Endothelial cell (in vitro differentiated cells): ENCODE results near the gene PDE6B. TPM values are rescaled to one million over a fixed set of nuclear protein-coding genes. Genes with fewer than 3 reads are reported as not detected.

Source experiments
- DNase-seq: peaks from one replicate; pipeline ENCODE4 v3.0.0; 2021; ENCODE audit warnings: low spot score
- H3K27ac Mint-ChIP-seq: one replicate; pipeline ENCODE4 v1.8.0; 2021; ENCODE audit warnings: mixed read lengths, inconsistent platforms; ENCODE audit not compliant: unreplicated experiment
- H3K27me3 Mint-ChIP-seq: one replicate; pipeline ENCODE4 v1.8.0; 2021; ENCODE audit warnings: mild to moderate bottlenecking, moderate library complexity, mixed read lengths, inconsistent platforms; ENCODE audit not compliant: unreplicated experiment
- H3K36me3 Mint-ChIP-seq: one replicate; pipeline ENCODE4 v1.8.0; 2021; ENCODE audit warnings: mild to moderate bottlenecking, low read depth, mixed read lengths, inconsistent platforms; ENCODE audit not compliant: unreplicated experiment
- H3K4me1 Mint-ChIP-seq: one replicate; pipeline ENCODE4 v1.8.0; 2021; ENCODE audit warnings: mild to moderate bottlenecking, mixed read lengths, inconsistent platforms; ENCODE audit not compliant: unreplicated experiment
- H3K4me3 Mint-ChIP-seq: one replicate; pipeline ENCODE4 v1.8.0; 2021; ENCODE audit warnings: mild to moderate bottlenecking, mixed read lengths, inconsistent platforms; ENCODE audit not compliant: unreplicated experiment
- H3K9me3 Mint-ChIP-seq: one replicate; pipeline ENCODE4 v1.8.0; 2021; ENCODE audit warnings: mixed read lengths, inconsistent platforms; ENCODE audit not compliant: unreplicated experiment
- total RNA-seq: library from RNA; stranded (reverse); fragmentation: NEBNext Ultra II Directional; extraction: Animal tissue kit (Norgen Biotek cat#: 25700); gene quantifications from one replicate; pipeline ENCODE4 v1.2.1, GENCODE V29; 2021; ENCODE audit not compliant: unreplicated experiment
- TF ChIP-seq, protein P1 (sequence below): fragments of 200-600 bp; sonication (generic); IDR thresholded peaks from one replicate; pipeline ENCODE4 v1.5.0; 2021; ENCODE audit warnings: antibody characterized with exemption; ENCODE audit not compliant: unreplicated experiment

The PDE6B gene
- total RNA-seq, 1 donor from 2014 or later: 5.1 TPM

DNA sequence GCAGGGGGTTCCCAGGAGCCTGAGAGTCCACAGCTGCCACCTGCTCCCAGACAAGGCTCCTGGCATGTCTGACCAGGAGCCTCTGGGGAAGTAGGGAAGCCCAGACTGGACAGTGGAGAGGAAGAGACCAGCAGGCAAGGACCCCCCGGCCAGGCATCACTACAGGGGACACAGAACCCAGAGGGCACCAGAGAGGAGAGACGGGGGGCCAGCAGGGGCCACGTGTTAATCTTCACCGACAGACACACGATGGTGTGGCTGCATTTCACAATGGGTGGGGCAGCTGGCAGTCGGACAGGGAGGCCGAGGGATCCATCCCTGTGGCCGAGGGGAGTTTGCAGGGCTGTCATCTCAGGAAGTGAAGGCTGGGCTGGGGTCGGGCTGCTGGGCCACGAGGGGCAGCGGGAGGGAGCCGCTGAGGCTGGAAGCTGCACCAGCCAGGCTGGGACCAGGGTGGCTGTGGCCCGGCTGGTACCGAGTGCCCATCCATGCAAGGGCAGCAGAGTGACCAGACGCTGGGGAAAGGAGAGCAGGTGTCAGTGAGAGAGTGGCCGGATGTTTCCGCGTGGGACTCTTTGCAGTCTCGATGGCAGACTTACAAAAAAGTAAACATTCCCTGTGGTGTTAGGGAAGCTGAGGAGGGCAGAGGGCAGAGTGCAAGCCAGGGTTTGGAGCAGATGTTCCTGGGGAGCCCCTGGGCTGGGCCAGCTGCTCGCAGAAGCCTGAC, 4.7 kb downstream of the PDE6B start:
- no peak for DNase-seq
- Mint-ChIP-seq H3K27me3 (peaks cover 26% of the 10 kb centered on the region), H3K27ac (no peak overlapping the region), H3K9me3 (peaks cover 6% of the 10 kb centered on the region), H3K36me3 (peaks cover 19% of the 10 kb centered on the region), H3K4me3 (no peak overlapping the region), H3K4me1 (no peaks in the 10 kb centered on the region)
- TF ChIP-seq, protein P1, sequence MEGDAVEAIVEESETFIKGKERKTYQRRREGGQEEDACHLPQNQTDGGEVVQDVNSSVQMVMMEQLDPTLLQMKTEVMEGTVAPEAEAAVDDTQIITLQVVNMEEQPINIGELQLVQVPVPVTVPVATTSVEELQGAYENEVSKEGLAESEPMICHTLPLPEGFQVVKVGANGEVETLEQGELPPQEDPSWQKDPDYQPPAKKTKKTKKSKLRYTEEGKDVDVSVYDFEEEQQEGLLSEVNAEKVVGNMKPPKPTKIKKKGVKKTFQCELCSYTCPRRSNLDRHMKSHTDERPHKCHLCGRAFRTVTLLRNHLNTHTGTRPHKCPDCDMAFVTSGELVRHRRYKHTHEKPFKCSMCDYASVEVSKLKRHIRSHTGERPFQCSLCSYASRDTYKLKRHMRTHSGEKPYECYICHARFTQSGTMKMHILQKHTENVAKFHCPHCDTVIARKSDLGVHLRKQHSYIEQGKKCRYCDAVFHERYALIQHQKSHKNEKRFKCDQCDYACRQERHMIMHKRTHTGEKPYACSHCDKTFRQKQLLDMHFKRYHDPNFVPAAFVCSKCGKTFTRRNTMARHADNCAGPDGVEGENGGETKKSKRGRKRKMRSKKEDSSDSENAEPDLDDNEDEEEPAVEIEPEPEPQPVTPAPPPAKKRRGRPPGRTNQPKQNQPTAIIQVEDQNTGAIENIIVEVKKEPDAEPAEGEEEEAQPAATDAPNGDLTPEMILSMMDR: no peak

DNA sequence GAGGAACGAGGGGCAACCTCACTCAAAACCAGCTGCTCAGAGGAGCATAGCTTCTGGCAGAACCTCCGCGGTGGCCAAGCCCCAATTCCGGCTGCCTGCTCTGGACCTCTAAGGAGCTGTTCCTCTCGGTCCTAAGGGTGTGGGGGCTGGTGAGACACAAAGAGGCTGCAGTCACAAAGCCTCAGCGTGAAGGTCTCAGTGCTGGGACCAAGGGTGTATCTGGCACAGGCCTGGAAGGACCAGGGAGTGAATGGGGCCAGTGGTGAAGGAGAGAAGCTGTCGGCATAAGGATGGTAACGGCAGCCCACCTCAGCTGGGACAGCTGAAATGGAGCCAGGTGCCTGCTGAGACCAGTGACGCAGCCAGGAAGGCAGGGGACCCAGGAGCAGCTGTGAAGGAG, 5.3 kb downstream of the PDE6B start:
- Mint-ChIP-seq H3K9me3 (peaks cover 6% of the 10 kb centered on the region), H3K4me1 (no peaks in the 10 kb centered on the region)

DNA sequence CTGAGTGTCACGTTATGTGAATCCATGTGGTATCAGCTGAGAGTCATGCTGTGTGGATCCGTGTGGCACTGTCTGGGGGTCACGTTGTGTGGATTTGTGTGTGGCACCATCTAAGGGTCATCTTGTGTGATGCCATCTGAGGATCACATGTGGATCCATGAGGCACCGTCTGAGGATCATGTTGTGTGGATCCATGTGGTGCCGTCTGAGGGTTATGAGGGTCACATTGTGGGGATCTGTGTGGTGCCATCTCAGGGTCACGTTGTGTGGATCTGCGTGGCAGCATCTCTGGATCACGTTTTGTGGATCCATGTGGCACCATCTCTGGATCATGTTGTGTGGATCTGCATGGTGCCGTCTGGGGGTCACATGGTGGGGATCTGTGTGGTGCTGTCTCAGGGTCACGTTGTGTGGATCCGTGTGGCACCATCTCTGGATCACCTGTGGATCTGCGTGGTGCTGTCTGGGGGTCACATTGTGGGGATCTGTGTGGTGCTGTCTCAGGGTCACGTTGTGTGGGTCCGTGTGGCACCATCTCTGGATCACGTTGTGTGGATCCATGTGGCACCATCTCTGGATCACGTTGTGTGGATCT, 6.9 kb downstream of the PDE6B start:
- no peaks in the 10 kb centered on the region for H3K4me1 Mint-ChIP-seq
- no peak overlapping the region for H3K27ac Mint-ChIP-seq
- peaks cover 6% of the 10 kb centered on the region for H3K9me3 Mint-ChIP-seq
- H3K4me3 Mint-ChIP-seq: peak overlapping the region; percentile 73
- TF ChIP-seq, protein P1: no peak
- no peak for DNase-seq
- peaks cover 29% of the 10 kb centered on the region for H3K27me3 Mint-ChIP-seq
- peaks cover 19% of the 10 kb centered on the region for H3K36me3 Mint-ChIP-seq

More for the DNA sequence above, 5.3 kb downstream of the PDE6B start:
- peaks cover 29% of the 10 kb centered on the region for H3K27me3 Mint-ChIP-seq
- TF ChIP-seq, protein P1: no peak
- no peak overlapping the region for H3K4me3 Mint-ChIP-seq
- peaks cover 19% of the 10 kb centered on the region for H3K36me3 Mint-ChIP-seq
- no peak overlapping the region for H3K27ac Mint-ChIP-seq
- DNase-seq: no peak

DNA sequence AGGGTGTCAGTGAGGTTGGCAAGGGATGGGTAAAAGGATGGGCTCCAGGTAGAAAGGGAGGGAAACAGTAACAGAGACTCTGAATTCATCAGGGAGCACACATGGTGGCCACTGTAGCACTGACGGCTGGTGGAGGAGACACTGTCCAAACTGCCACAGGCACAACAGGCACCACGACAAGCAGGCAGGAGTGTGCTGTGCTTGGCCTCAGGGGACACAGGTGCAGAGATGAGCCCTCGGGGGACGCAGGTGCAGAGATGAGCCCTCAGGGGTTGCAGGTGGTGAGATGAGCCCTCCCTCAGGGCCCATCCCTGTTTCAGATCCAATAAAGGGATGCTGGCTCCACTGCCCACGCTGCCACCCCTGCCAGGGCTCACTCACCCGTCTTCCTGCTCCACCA, 7.6 kb downstream of the PDE6B start:
- peaks cover 29% of the 10 kb centered on the region for H3K27me3 Mint-ChIP-seq
- H3K4me3 Mint-ChIP-seq: peak overlapping the region; percentile 73
- DNase-seq: no peak
- no peaks in the 10 kb centered on the region for H3K4me1 Mint-ChIP-seq
- H3K36me3 Mint-ChIP-seq: peaks cover 19% of the 10 kb centered on the region
- TF ChIP-seq, protein P1: no peak
- H3K27ac Mint-ChIP-seq: no peak overlapping the region
- H3K9me3 Mint-ChIP-seq: peaks cover 6% of the 10 kb centered on the region

DNA sequence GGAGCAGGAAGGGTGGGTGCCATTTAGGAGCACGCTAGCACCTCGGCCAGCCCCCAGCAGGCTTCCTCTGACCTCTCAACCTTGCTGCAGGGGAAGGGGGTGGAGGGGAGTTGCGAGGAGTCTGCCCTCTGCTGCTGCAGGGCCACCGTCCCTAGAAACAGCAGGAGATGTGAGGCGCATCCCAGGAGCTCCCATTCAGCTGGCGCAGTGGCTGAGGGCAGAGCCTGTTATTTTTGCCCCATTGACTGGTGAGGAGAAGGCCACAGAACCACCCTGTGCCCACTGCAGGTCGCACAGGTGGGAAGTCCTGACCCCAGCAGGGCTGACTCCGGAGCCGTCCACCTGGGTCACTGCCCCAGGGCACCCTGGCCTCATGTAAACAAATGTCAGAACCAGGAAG, 8.0 kb downstream of the PDE6B start:
- Mint-ChIP-seq H3K27me3 (peaks cover 29% of the 10 kb centered on the region), H3K9me3 (peaks cover 6% of the 10 kb centered on the region), H3K36me3 (peaks cover 19% of the 10 kb centered on the region), H3K27ac (no peak overlapping the region), H3K4me3 (no peak overlapping the region), H3K4me1 (no peaks in the 10 kb centered on the region)
- DNase-seq: no peak
- TF ChIP-seq, protein P1: no peak
